IPS-NIHi7 (cell line): ENCODE measurements around the gene TAX1BP3.
A peak's percentile ranks its signal among the peaks of the same experiment; 100 is the strongest.
"Not testable (repeated sequence)": the region's sequence is repeated elsewhere in the genome, so short reads cannot be mapped to it uniquely, and the experiment has no call there.

Source experiments
- DNase-seq: peaks from one replicate; pipeline ENCODE4 v3.0.0; 2012; ENCODE audit warnings: mixed read lengths; ENCODE audit errors: extremely low spot score

The TAX1BP3 gene, protein sequence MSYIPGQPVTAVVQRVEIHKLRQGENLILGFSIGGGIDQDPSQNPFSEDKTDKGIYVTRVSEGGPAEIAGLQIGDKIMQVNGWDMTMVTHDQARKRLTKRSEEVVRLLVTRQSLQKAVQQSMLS

DNA sequence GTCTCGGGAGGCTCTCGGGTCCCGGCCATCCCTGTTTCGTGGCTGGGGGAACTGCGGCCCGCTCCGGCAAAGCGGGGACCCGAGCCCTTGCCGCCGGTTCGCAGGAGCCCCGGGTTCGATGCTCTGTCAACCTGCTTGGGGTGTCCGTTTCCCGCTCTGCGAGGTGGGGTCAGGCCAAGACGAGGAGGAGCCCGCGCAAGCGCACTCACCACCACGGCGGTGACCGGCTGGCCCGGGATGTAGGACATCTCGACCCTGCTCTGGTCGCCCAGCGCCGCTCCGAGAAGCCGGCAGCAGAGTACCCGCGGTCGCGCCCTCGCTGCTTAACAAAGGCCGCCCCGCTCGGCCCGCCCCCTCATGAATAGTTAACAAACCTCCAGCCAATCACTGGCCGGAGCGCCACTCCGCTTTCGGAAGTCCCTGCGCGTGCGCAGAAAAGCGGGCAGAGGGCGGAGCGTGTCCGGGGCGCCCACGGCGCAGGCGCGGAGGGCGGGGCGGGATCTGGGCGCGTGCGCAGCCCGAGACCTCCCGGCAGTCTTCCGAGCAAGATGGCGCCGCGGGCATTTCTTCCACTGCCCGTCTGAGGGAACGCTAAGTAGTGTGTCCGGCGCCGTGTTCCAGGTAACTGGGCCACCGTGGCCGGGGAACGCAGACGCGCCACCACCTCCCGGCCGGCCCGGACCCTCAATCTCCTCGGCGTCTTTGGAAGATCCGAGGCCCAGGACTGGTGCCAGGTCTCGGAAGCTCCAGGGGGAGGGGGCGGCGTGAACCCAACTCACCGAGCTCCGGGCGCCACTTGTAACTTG lies at the start of gene TAX1BP3, which contains the start of gene EMC6:
TSS of gene TAX1BP3 (minus strand) at position 300 of the 806 bp plus-strand sequence. CDS start at position 248, 52 bp downstream.
TSS of gene EMC6 (plus strand) at position 534 of the 806 bp plus-strand sequence. CDS start 335 bp downstream, outside the sequence.
- peak; percentile 99 for DNase-seq

DNA sequence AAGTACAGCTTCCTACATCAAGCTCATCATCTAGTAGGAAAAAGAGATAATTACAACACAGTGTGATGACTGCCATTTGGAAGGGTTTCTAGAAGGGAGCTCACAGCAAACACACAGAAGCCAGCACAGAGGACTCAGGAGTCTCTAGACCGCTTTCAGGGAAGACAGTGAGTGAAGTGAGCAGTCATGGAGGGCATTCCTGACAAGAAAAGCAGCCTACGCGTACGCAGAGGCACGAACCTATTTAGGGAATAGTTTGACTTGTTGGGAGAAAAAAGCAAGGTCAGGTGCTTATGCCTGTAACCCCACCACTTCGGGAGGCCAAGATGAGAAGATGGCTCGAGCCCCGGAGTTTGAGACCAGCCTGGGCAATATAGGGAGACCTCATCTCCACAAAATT lies 46.9 kb upstream of the TAX1BP3 start:
- no peak for DNase-seq

DNA sequence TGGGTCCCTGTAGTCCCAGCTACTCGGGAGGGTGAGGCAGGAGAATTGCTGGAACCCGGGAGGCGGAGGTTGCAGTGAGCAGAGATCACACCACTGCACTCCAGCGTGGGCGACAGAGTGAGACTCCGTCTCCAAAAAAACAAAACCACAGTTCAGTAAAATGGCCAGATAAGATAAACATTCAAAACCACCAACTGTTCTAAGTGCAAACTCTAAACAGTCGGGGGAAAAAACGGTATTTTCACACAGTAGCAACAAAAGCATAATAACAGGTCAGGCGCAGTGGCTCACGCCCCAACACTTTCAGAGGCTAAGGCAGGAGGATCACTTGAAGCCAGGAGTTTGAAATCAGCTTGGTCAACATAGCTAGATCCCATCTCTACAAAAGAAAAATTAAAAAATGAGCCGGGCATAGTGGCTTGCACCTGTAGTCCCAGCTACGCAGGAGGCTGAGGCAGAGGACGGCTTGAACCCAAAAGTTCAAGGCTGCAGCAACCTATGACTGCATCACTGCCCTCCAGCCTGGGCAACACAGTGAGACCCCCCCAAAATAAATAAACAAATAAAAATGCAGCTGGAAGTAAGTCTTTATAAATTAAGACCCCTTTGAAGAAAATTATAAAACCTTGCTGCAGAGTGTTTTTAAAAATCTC lies 44.6 kb upstream of the TAX1BP3 start:
- DNase-seq = no peak

DNA sequence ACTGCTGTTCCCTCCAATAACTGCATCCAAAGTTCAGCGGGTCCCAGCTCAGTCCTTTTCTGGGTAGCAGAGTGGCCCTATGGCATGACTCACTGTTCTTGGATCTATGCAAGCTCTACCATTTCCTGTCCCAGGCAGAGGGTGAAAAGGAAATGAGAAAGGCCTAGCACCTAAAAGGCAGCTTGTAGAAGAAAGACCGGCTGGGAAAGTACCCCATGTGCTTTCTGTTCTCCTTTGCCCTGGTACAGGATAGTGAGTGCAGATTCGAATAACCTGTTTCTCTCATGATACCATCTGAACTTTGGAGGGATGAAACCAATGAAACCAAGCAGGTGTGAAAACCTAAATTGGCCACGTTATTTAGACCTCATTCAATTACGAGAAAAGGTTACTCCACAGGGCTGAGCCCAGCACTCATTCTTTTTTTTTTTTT lies 42.6 kb upstream of the TAX1BP3 start:
- no peak for DNase-seq

DNA sequence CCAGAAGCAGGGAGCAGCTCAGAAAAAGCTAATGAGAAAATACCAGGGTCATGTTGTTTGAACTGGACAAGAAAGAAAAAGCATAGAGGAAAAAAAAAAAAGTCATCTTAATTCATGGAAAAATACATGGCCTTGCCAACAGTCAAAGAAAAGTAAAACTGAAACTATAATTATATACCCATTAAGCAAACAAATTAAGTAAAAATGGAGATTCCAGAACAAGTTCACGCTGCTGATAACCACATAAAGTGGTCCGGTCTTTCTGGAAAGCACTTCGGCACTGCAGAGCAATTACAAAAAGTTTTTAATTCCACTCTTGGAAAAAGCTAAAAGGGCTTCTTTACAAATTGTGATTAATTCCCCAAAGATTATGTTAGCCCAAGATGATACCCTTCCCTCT lies 40.0 kb upstream of the TAX1BP3 start:
- no peak for DNase-seq

DNA sequence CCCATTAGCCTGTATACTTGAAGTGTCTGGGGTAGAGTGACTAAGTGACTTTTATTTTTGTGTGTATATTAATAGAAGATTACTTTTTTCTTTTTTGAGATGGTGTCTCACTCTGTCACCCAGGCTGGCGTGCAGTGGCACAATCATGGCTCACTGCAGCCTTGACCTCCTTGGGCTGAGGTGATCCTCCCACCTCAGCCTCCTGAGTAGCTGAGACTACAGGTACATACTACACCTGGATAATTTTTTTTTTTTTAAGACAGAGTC lies 37.3 kb upstream of the TAX1BP3 start:
- not testable (repeated sequence) for DNase-seq

DNA sequence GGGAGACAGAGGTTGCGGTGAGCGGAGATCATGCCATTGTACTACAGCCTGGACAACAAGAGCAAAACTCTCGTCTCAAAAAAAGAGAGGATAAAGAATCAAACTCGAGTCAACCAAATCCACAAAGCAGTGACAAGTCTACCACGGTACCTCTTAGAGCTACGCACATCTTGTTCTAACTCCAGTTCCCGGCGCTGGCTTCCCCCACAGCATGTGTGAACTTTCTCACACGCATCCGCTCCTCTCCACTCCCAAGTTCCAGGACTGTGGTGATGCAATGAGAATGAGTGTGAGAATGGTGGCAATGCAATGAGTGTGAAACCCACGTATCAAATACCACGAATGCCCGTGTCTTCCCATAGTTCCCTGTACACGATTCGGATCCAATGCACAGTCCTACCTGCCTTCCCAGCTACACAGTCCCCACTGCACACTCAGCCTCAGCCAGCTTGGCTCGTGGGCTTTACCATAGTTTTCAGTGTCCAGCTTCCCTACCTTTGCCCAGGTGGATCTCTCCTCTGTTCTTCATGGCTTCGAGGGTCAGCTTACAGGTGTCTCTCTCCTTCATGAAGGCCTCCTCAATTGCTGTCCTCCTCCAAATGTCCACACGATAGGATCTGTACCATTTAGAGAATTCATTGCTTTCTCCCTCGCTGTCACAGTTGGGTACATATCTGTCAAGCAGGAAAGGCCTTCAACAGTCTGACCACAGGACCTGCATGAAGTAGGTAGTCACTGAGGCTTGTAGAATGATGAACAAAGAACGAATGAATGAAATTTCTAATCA lies 36.7 kb upstream of the TAX1BP3 start:
- DNase-seq = no peak

DNA sequence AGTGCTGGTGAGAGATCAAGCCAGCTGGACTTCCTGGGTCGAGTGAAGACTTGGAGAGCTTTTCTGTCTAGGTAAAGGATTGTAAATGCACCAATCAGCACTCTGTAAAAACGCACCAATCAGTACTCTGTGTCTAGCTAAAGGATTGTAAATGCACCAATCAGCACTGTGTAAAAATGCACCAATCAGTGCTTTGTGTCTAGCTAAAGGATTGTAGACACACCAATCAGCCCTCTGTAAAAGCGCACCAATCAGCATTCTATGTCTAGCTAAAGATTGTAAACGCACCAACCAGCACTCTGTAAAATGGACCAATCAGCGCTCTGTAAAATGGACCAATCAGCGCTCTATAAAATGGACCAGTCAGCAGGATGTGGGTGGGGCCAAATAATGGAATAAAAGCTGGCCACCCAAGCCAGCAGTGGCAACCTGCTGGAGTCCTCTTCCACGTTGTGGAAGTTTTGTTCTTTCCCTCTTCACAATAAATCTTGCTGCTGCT lies 33.7 kb upstream of the TAX1BP3 start:
- DNase-seq = not testable (repeated sequence)

DNA sequence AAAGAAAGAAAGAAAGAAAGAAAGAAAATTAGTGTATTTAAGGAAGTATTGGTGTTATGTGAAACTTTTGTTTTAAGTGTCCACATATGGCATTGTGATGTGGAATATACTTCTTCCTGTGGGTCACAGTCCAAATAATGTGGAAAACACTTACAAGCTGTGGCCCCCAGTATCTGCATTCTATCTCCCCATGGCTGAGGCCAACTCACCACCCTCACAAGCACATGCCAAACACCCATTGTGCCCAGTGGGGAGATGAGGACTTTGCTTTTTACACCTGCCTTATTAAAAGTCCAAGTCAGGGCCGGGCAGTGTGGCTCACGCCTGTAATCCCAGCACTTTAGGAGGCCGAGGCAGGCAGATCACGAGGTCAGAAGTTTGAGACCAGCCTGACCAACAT lies 31.6 kb upstream of the TAX1BP3 start:
- no peak for DNase-seq

DNA sequence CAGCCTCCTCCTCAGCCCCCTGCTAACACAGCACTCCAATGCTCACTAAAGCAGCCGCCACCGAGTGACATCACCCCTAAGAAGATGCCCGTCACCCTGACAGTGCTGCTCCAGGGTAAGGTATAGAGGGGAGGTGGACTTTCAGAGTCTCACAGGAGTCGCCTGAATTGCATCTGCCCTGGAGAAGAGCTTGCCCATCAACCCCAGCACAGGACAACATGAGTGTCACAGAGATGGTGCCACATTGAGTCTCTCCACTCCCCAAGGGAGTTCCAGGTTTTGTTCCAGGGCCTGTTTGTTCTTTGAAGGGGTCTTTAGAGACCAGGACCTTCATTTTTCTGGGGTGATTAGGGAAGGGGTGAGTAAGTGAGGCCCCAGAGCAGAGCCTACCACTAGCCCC lies 29.8 kb upstream of the TAX1BP3 start:
- DNase-seq = no peak

DNA sequence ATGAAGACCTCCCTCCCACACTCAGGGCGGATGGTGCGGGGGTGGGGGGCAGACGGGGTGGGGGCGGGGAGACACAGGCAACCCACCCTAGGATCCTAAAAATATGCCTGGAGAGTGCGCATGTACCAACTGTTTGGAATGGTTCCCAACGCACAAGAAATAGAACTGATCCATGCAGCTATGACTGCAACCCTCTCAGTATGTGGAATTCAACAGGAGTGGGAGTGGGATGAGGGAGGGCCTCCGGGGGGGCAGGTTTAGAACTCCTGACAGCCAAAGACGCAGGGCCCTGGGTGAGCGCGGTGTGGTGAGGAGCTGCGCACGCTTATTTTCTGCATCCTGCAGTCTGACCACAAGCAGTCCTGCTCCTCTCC lies 28.7 kb upstream of the TAX1BP3 start:
- no peak for DNase-seq

DNA sequence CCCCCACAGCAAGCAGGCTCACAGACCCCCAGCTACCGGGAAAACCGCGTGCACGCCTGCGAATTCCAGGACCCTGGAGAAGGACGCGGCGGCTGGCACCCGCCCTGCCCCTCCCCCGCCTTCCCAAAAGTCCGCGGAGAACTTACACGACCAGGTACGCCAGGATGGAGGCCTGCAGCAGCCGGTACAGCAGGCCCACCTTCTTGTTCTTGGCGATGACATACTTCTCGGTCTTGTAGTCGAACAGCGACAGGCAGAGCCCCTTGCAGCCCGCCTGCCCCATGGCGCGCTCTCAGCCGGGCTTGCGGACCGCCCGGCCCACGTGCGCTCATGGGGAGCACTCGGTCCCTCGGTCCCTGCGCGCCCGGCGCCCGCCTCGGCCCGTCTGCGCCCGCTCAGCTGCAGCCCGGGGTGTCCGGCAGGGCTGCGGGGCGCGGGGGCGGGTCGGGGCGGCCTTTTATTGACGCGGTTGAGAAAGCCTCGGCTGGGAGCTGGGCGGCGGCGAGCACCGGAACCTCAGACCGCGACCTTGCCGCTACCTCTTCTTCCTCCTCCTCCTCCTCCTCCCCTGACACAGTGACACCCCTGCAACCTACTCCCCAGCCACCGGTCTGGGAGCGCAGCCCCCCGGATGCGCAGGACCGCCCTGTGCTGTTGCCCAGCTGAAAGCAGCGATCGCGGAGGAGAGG lies 27.5 kb upstream of the TAX1BP3 start, which contains the start of gene P2RX5:
TSS of gene P2RX5 (minus strand) at position 433 of the 689 bp plus-strand sequence. CDS start at position 283, 150 bp downstream.
- DNase-seq = peak; percentile 70

DNA sequence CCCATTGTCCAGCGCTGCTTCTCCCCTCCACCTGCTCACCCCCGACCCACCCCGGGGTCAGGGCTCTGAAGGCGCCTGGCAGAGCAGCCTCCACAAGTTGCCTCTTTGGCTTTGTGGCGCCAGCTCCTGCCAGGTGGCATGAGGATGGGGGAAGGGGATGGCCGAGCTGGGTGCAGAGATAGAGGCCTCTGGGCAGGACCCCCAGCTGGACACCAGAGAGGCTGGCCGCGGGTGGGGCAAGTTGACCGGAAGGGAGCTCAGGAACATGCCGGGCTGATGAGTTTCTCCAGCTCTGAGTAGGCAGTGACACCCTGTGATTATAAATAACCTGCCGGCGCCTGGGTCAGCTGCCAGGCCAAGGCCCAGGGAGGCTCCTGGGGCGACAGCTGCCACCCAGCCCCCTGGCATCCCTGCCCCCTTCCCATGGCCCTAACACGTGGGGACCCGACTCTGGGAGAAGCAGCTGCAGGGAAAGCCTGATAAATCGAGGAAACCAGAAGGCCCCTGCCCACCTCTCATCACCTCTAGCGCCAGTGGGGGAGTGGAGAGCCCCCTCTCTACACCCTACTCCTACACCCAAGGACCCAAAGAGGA lies 26.8 kb upstream of the TAX1BP3 start:
- no peak for DNase-seq

DNA sequence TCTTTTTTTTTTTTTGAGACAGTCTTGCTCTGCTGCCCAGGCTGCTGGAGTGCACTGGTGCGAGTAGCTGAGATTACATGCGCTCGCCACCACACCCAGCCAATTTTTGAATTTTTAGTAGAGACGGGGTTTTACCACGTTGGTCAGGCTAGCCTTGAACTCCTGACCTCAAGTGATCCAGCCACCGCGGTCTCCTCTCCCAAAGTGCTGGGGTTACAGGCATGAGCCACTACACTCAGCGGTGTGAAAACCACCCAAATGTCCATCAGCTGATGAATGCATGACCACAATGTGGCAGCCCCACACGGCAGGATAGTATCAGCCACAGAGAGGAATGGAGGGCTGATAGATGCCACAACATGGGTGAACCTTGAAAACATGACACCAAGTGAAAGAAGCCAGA lies 25.5 kb upstream of the TAX1BP3 start:
- DNase-seq = no peak

DNA sequence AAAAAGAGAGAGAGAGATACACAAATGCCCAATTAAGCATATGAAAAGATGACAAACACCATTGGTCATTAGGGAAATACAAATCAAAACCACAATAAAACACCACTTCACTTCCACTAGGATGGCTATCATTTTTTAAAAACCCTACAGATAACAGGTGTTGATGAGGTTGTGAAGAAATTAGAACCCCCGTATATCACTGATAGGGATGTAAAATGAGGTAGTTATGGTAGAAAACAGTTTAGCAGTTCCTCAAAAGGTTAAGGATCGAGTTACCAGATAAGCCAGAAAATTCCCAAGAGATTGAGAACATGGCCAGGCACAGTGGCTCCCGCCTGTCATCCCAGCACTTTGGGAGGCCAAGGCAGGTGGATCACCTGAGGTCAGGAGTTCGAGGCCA lies 24.8 kb upstream of the TAX1BP3 start:
- DNase-seq = no peak

DNA sequence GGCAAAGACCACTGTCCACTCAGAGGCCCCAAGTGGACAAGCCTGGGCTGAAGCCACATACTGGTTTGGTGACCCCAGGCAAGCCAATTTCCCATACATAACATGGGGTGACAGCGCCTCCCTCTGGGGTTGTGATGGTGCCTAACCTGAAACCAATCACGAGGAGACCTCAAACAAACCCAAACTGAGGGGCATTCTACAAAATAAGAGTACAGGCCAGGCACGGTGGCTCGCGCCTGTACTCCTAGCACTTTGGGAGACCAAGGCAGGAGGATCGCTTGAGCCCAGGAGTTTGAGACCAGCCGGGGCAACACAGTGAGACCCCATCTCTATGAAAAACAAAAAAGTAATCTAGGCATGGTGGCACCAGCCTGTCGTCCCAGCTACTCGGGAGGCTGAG lies 24.0 kb upstream of the TAX1BP3 start:
- no peak for DNase-seq

DNA sequence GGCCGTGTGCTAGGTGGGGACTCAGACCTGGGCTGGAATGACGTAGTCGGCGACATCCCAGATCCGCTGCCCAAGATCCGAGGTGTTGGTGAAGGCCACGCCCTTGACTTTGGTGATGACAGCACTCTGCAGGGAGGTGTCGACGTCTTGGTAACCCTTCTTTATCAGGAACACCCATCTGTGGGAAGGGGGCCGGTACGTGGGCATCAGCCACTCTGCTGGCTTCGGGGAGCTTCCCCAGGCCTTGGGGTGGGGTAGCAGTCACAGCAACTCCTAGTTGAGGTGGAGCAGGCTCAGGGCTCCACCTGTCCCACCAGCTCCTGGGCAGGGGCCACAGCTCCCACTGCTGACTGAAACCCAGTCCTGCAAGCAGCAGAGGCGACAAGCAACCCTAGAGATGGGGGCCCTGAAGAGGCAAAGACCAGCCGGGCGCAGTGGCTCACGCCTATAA lies 23.3 kb upstream of the TAX1BP3 start:
- DNase-seq = peak; percentile 57

DNA sequence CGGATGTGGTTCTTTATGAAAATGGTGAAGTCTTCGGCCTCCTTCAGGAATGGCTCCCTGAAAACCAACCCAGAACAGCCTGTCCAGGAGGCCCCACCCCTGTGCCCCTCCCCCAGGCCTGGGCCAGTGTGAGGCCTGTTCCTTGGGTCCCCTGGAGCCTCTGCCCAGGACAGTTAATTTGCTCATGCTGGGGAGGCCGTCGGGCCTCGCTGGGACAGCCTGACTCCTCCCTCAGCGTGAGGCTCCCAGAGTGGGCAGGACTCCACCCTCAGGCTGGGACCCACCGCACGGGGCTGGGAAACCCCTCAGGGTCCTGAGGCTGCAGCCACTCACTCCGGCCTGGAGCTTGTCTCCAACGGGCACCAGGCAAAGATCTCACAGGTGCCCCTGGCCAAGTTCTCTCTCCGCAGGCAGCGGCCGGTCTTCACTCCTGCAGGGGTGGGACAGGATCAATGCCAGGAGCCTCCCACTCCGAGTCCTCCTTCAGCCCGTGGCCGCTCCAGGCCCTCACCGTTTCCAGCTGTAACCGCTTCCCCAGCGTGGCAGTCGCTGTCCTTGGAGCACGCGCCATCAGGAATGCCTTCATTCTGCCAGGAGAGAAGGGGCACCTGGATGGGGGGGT lies 21.8 kb upstream of the TAX1BP3 start:
- no peak for DNase-seq

DNA sequence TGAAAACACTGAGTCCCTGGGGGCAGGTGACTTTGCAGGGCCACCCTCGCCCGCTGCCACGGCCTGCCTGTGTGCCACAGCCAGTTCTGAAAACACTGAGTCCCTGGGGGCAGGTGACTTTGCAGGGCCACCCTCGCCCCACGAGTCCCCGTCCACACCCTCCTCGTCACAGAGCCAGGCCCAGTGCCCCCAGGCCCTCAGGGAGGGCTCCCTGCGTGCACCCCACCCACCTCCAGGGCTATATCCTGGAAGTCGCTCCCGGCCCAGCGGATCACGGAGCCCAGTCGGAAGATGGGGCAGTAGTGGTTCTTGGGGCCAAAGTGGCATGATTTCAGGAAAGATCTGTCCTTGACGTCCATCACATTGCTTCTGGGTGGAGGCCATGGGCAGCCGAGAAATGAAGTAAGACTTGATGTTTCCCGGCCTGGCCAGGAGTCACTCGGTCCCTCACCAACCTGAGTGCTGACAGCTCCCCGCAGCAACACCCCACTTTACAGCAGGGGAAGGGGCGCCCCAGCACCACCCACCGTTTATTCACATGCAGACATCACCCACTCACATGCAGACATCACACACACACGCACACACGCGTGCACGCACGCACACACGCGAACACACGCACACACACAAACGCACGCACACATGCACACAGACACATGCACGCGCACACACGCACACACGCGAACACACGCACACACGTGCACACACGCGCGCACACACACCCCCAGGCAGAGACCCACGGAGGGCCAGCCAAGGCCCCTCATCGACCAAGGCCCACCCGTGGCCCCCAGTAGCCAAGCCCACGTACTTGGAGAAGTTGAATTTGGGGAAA lies 21.1 kb upstream of the TAX1BP3 start:
- no peak for DNase-seq

DNA sequence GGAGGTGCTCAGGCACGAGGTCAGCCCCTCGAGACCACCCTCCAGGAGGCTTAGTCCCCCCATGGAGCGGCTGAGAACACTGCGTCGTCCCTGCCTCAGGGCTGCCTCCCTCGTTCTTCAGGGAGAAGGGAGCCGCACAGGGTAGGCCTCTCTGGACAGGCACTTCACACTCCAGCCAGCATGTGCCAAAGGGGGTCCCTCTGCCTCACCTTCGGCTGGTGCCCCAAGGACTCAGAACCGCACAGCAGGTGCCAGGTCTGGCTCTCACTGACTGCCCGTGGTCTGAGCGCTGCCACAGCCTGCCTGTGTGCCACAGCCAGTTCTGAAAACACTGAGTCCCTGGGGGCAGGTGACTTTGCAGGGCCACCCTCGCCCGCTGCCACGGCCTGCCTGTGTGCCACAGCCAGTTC lies 20.5 kb upstream of the TAX1BP3 start:
- DNase-seq = no peak
